WI38 (cell line): ENCODE data around the gene PTPRR.

ENCODE experiments used
- H3K4me3 ChIP-seq: 2 replicates; pipeline ENCODE4 v1.5.1; 2011; ENCODE audit warnings: low read depth, mild to moderate bottlenecking, control low read depth, low read length
- CTCF ChIP-seq: IDR thresholded peaks from 2 replicates; pipeline ENCODE4 v1.5.1; 2012; ENCODE audit warnings: low read depth, mild to moderate bottlenecking, control low read depth, low read length

PTPRR gene

GRCh38 chr12:70830221-70831061 lies 90.1 kb downstream of the PTPRR start:
- no peak for TF ChIP-seq CTCF
- H3K4me3 ChIP-seq: no peak overlapping the region

- no peak for TF ChIP-seq CTCF
- H3K4me3 ChIP-seq: no peak overlapping the region
Observed at GRCh38 chr12:70829070-70829469, 91.5 kb downstream of the PTPRR start.

GRCh38 chr12:70828351-70828750 lies 92.2 kb downstream of the PTPRR start:
- H3K4me3 ChIP-seq: no peak overlapping the region
- no peak for TF ChIP-seq CTCF

GRCh38 chr12:70826156-70826555 lies 94.4 kb downstream of the PTPRR start:
- no peak for TF ChIP-seq CTCF
- no peak overlapping the region for H3K4me3 ChIP-seq

GRCh38 chr12:70824511-70824910 lies 96.0 kb downstream of the PTPRR start:
- TF ChIP-seq CTCF: no peak
- H3K4me3 ChIP-seq: no peak overlapping the region

- no peak for TF ChIP-seq CTCF
- no peak overlapping the region for H3K4me3 ChIP-seq
Observed at GRCh38 chr12:70823182-70823976, 97.2 kb downstream of the PTPRR start.

GRCh38 chr12:70822412-70822811 lies 98.1 kb downstream of the PTPRR start:
- no peak for TF ChIP-seq CTCF
- no peak overlapping the region for H3K4me3 ChIP-seq
